MM.1S (cell line): Measurements from ENCODE around the gene TMEM141.
A peak's percentile ranks its signal among the peaks of the same experiment; 100 is the strongest.

ENCODE experiments used
- DNase-seq: peaks from one replicate; pipeline ENCODE4 v3.0.0-alpha.2; 2015
- H2AFZ ChIP-seq: fragments of 300-600 bp; sonication (generic); 2 replicates; pipeline ENCODE4 v1.6.0; 2016; ENCODE audit warnings: antibody characterized with exemption, low read length
- H3F3A ChIP-seq: fragments of 300-600 bp; sonication (generic); 2 replicates; pipeline ENCODE4 v1.6.1; 2016; ENCODE audit warnings: mild to moderate bottlenecking, antibody characterized with exemption, low read length, moderate library complexity, mixed read lengths; ENCODE audit not compliant: insufficient read depth
- H3K27ac ChIP-seq: fragments of 300-600 bp; sonication (generic); 2 replicates; pipeline ENCODE4 v1.5.1; 2016; ENCODE audit warnings: mild to moderate bottlenecking, low read length
- H3K27me3 ChIP-seq: fragments of 300-600 bp; sonication (generic); replicated peaks from 2 replicates; pipeline ENCODE4 v1.6.0; 2016; ENCODE audit warnings: low read length; ENCODE audit not compliant: insufficient read depth
- H3K36me3 ChIP-seq: fragments of 300-600 bp; sonication (generic); replicated peaks from 2 replicates; pipeline ENCODE4 v1.6.1; 2016; ENCODE audit warnings: mild to moderate bottlenecking, low read length, mixed read lengths; ENCODE audit not compliant: insufficient read depth
- H3K4me1 ChIP-seq: fragments of 300-600 bp; sonication (generic); 2 replicates; pipeline ENCODE4 v1.6.1; 2016; ENCODE audit warnings: low read length, mixed read lengths
- H3K4me2 ChIP-seq: fragments of 300-600 bp; sonication (generic); 2 replicates; pipeline ENCODE4 v1.6.0; 2016; ENCODE audit warnings: low read depth, low read length
- H3K4me3 ChIP-seq: fragments of 300-600 bp; sonication (generic); 2 replicates; pipeline ENCODE4 v1.5.1; 2016; ENCODE audit warnings: low read length, mixed read lengths
- H3K79me2 ChIP-seq: fragments of 300-600 bp; sonication (generic); 2 replicates; pipeline ENCODE4 v1.6.1; 2016; ENCODE audit warnings: mixed run types, low read length, mixed read lengths
- H3K9ac ChIP-seq: fragments of 300-600 bp; sonication (generic); 2 replicates; pipeline ENCODE4 v1.6.1; 2016; ENCODE audit warnings: low read length, mixed read lengths
- H3K9me2 ChIP-seq: fragments of 300-600 bp; sonication (generic); replicated peaks from 2 replicates; pipeline ENCODE4 v1.6.1; 2016; ENCODE audit warnings: mild to moderate bottlenecking, low read length, mixed read lengths; ENCODE audit not compliant: insufficient read depth
- H3K9me3 ChIP-seq: fragments of 300-600 bp; sonication (generic); replicated peaks from 2 replicates; pipeline ENCODE4 v1.6.1; 2016; ENCODE audit warnings: mild to moderate bottlenecking, low read length, mixed read lengths; ENCODE audit not compliant: insufficient read depth
- H4K20me1 ChIP-seq: fragments of 300-600 bp; sonication (generic); 2 replicates; pipeline ENCODE4 v1.6.1; 2016; ENCODE audit warnings: mild to moderate bottlenecking, low read length, moderate library complexity, mixed read lengths; ENCODE audit not compliant: insufficient read depth
- CTCF ChIP-seq: fragments of 300-600 bp; sonication (generic); IDR thresholded peaks from 2 replicates; pipeline ENCODE4 v1.5.1; 2016; ENCODE audit warnings: antibody characterized with exemption, low read length, mixed read lengths
- EZH2 ChIP-seq: fragments of 300-600 bp; sonication (generic); optimal IDR thresholded peaks from 2 replicates; pipeline ENCODE3; 2017; ENCODE audit warnings: low read depth, mild to moderate bottlenecking, antibody characterized with exemption, low read length, mixed read lengths
- EZH2phosphoT487 ChIP-seq: fragments of 300-600 bp; sonication (generic); IDR thresholded peaks from 2 replicates; pipeline ENCODE4 v1.6.1; 2018; ENCODE audit warnings: antibody characterized with exemption, low read length

The TMEM141 gene

GRCh38 chr9:136773386-136774044 lies 17.6 kb upstream of the TMEM141 start:
- Histone ChIP-seq H3K9ac (no peak overlapping the region), H4K20me1 (no peaks in the 10 kb centered on the region), H3K4me1 (peaks cover 11% of the 10 kb centered on the region), H3K27me3 (peaks cover 25% of the 10 kb centered on the region), H3K36me3 (no peaks in the 10 kb centered on the region), H3K9me2 (no peaks in the 10 kb centered on the region), H2AFZ (peak overlapping the region; percentile 61), H3K79me2 (no peaks in the 10 kb centered on the region), H3K9me3 (no peaks in the 10 kb centered on the region), H3K4me2 (peak overlapping the region; percentile 10; the same call in 1 of the 2 replicates), H3F3A (0 out of 2 replicates have a peak, but pooled peaks cover 4% of the 10 kb centered on the region), H3K4me3 (no peak overlapping the region), H3K27ac (no peak overlapping the region)
- TF ChIP-seq CTCF (no peak), EZH2phosphoT487 (no peak), EZH2 (no peak)
- peak; percentile 57 for DNase-seq

- H2AFZ ChIP-seq: peak overlapping the region; percentile 61; the same call in 1 of the 2 replicates
These were observed 16.6 kb upstream of the TMEM141 start for GRCh38 chr9:136774416-136775045.

GRCh38 chr9:136775191-136775590 lies 16.0 kb upstream of the TMEM141 start:
- no peak for DNase-seq
- 0 out of 2 replicates have a peak, but pooled peaks cover 4% of the 10 kb centered on the region for H3F3A ChIP-seq
- H4K20me1 ChIP-seq: no peaks in the 10 kb centered on the region
- peaks cover 42% of the 10 kb centered on the region for H3K27me3 ChIP-seq
- H3K9me3 ChIP-seq: no peaks in the 10 kb centered on the region
- H3K9me2 ChIP-seq: no peaks in the 10 kb centered on the region
- no peak overlapping the region for H3K4me2 ChIP-seq
- peaks cover 11% of the 10 kb centered on the region for H3K4me1 ChIP-seq
- H3K9ac ChIP-seq: no peak overlapping the region
- no peak overlapping the region for H3K4me3 ChIP-seq
- H3K27ac ChIP-seq: no peak overlapping the region
- no peaks in the 10 kb centered on the region for H3K79me2 ChIP-seq
- H3K36me3 ChIP-seq: no peaks in the 10 kb centered on the region
- H2AFZ ChIP-seq: no peak overlapping the region
- TF ChIP-seq EZH2 (no peak), EZH2phosphoT487 (no peak), CTCF (no peak)

More at GRCh38 chr9:136774416-136775045, 16.6 kb upstream of the TMEM141 start:
- Histone ChIP-seq H4K20me1 (no peaks in the 10 kb centered on the region), H3F3A (0 out of 2 replicates have a peak, but pooled peaks cover 4% of the 10 kb centered on the region), H3K9me3 (no peaks in the 10 kb centered on the region), H3K4me2 (no peak overlapping the region), H3K9ac (no peak overlapping the region), H3K79me2 (no peaks in the 10 kb centered on the region), H3K27me3 (peaks cover 35% of the 10 kb centered on the region), H3K4me3 (no peak overlapping the region), H3K27ac (no peak overlapping the region), H3K4me1 (peaks cover 11% of the 10 kb centered on the region), H3K9me2 (no peaks in the 10 kb centered on the region), H3K36me3 (no peaks in the 10 kb centered on the region)
- no peak for DNase-seq
- TF ChIP-seq CTCF (no peak), EZH2 (no peak), EZH2phosphoT487 (no peak)
